Stimulated activated CD8-positive, alpha-beta memory T cell treated with anti-CD3 and anti-CD28 coated beads, Interleukin-7, amount 100 ng/mL, for 48 hours (primary cell): Measurements from ENCODE around the gene KCNG2.
"Not testable (repeated sequence)": the region's sequence is repeated elsewhere in the genome, so short reads cannot be mapped to it uniquely, and the experiment has no call there.

ENCODE experiments used
- DNase-seq, 2 donors: peaks; one replicate each; pipeline ENCODE4 v3.0.0-alpha.2; 2020; ENCODE audit warnings: low read depth in 1 of 2; ENCODE audit errors: extremely low read depth in 1 of 2

KCNG2 gene

GRCh38 chr18:79797518-79798345 lies at the start of gene KCNG2:
TSS of gene KCNG2 (plus strand) at chr18:79797938. CDS start at chr18:79863668, 65,730 bp downstream.
- no peak for DNase-seq

- no peak for DNase-seq
These were observed 49.2 kb upstream of the KCNG2 start for GRCh38 chr18:79748321-79749180.

- DNase-seq = no peak
These were observed 48.2 kb upstream of the KCNG2 start for GRCh38 chr18:79749251-79750191.

GRCh38 chr18:79750980-79751571 lies 46.7 kb upstream of the KCNG2 start:
- DNase-seq = no peak

GRCh38 chr18:79751918-79752578 lies 45.7 kb upstream of the KCNG2 start:
- DNase-seq = not testable (repeated sequence)

- DNase-seq = not testable (repeated sequence)
These were observed 44.8 kb upstream of the KCNG2 start for GRCh38 chr18:79752946-79753345.

- DNase-seq = no peak
These were observed 44.3 kb upstream of the KCNG2 start for GRCh38 chr18:79753391-79753851.

- DNase-seq = no peak
These were observed 43.5 kb upstream of the KCNG2 start for GRCh38 chr18:79754022-79754761.

- no peak for DNase-seq
These were observed 42.8 kb upstream of the KCNG2 start for GRCh38 chr18:79754831-79755351.

GRCh38 chr18:79755496-79756142 lies 42.1 kb upstream of the KCNG2 start:
- DNase-seq = no peak

- no peak for DNase-seq
These were observed 41.6 kb upstream of the KCNG2 start for GRCh38 chr18:79756143-79756500.

GRCh38 chr18:79756826-79757225 lies 40.9 kb upstream of the KCNG2 start:
- no peak for DNase-seq

- no peak for DNase-seq
These were observed 37.4 kb upstream of the KCNG2 start for GRCh38 chr18:79760348-79760747.

GRCh38 chr18:79760881-79761280 lies 36.9 kb upstream of the KCNG2 start:
- no peak for DNase-seq

- DNase-seq = no peak
These were observed 34.3 kb upstream of the KCNG2 start for GRCh38 chr18:79763407-79763806.

GRCh38 chr18:79764131-79764530 lies 33.6 kb upstream of the KCNG2 start:
- no peak for DNase-seq

- no peak for DNase-seq
These were observed 32.1 kb upstream of the KCNG2 start for GRCh38 chr18:79765491-79766245.

GRCh38 chr18:79766308-79766707 lies 31.4 kb upstream of the KCNG2 start:
- DNase-seq = no peak
